ENCODE results near the gene STKLD1.
"Not testable (repeated sequence)": the region's sequence is repeated elsewhere in the genome, so short reads cannot be mapped to it uniquely, and the experiment has no call there.

The STKLD1 gene

GRCh38 chr9:133375724-133376654 lies at the start of gene STKLD1, which contains the start of gene SURF4:
STKLD1 (plus strand) TSS chr9:133376366; CDS start chr9:133376474, 108 bp downstream.
SURF4 (minus strand) TSS chr9:133376060; CDS start chr9:133375969, 91 bp downstream.
- peak; percentile 74 for DNase-seq (ENCODE audit: low read depth)

- DNase-seq (ENCODE audit: low read depth): not testable (repeated sequence)
These were observed 49.1 kb upstream of the STKLD1 start for GRCh38 chr9:133327021-133327420.

- no peak for DNase-seq (ENCODE audit: low read depth)
These were observed 48.2 kb upstream of the STKLD1 start for GRCh38 chr9:133327834-133328484.

- not testable (repeated sequence) for DNase-seq (ENCODE audit: low read depth)
These were observed 46.6 kb upstream of the STKLD1 start for GRCh38 chr9:133329306-133330156.

GRCh38 chr9:133331221-133331620 lies 44.9 kb upstream of the STKLD1 start:
- DNase-seq (ENCODE audit: low read depth): no peak

- DNase-seq (ENCODE audit: low read depth): no peak
These were observed 44.4 kb upstream of the STKLD1 start for GRCh38 chr9:133331641-133332380.

GRCh38 chr9:133332381-133332730 lies 43.8 kb upstream of the STKLD1 start:
- DNase-seq (ENCODE audit: low read depth): no peak

- no peak for DNase-seq (ENCODE audit: low read depth)
These were observed 43.2 kb upstream of the STKLD1 start for GRCh38 chr9:133333011-133333410.

- no peak for DNase-seq (ENCODE audit: low read depth)
These were observed 42.6 kb upstream of the STKLD1 start for GRCh38 chr9:133333566-133333965.

- no peak for DNase-seq (ENCODE audit: low read depth)
These were observed 42.0 kb upstream of the STKLD1 start for GRCh38 chr9:133334161-133334560.

GRCh38 chr9:133334888-133335287 lies 41.3 kb upstream of the STKLD1 start:
- not testable (repeated sequence) for DNase-seq (ENCODE audit: low read depth)

- DNase-seq (ENCODE audit: low read depth): no peak
These were observed 40.0 kb upstream of the STKLD1 start, which contains the start of gene SURF6 for GRCh38 chr9:133335924-133336811. SURF6 (minus strand) TSS chr9:133336188; CDS start chr9:133336132, 56 bp downstream.

- DNase-seq (ENCODE audit: low read depth): no peak
These were observed 36.5 kb upstream of the STKLD1 start for GRCh38 chr9:133339641-133340040.

- no peak for DNase-seq (ENCODE audit: low read depth)
These were observed 35.9 kb upstream of the STKLD1 start for GRCh38 chr9:133340256-133340655.

GRCh38 chr9:133340916-133341315 lies 35.2 kb upstream of the STKLD1 start:
- DNase-seq (ENCODE audit: low read depth): no peak

GRCh38 chr9:133341369-133342068 lies 34.6 kb upstream of the STKLD1 start:
- no peak for DNase-seq (ENCODE audit: low read depth)

GRCh38 chr9:133342069-133342406 lies 34.1 kb upstream of the STKLD1 start:
- DNase-seq (ENCODE audit: low read depth): no peak

- no peak for DNase-seq (ENCODE audit: low read depth)
These were observed 33.6 kb upstream of the STKLD1 start for GRCh38 chr9:133342570-133342969.

- no peak for DNase-seq (ENCODE audit: low read depth)
These were observed 32.1 kb upstream of the STKLD1 start for GRCh38 chr9:133344071-133344470.

- DNase-seq (ENCODE audit: low read depth): no peak
These were observed 31.2 kb upstream of the STKLD1 start for GRCh38 chr9:133344979-133345378.

Measured in CMK (cell line).